ENCODE results near the gene NGDN.
"Not testable (repeated sequence)": the region's sequence is repeated elsewhere in the genome, so short reads cannot be mapped to it uniquely, and the experiment has no call there.

The NGDN gene

GRCh38 chr14:23439107-23439835 is 30.2 kb upstream of the NGDN start:
- no peak for DNase-seq (ENCODE audit: low read depth, low spot score)

- no peak for DNase-seq (ENCODE audit: low read depth, low spot score)
Observed at GRCh38 chr14:23441076-23441475, 28.4 kb upstream of the NGDN start.

GRCh38 chr14:23442721-23443356 is 26.7 kb upstream of the NGDN start:
- DNase-seq (ENCODE audit: low read depth, low spot score): no peak

- DNase-seq (ENCODE audit: low read depth, low spot score): no peak
Observed at GRCh38 chr14:23443411-23443812, 26.1 kb upstream of the NGDN start.

GRCh38 chr14:23443881-23444280 is 25.6 kb upstream of the NGDN start:
- no peak for DNase-seq (ENCODE audit: low read depth, low spot score)

- DNase-seq (ENCODE audit: low read depth, low spot score): no peak
Observed at GRCh38 chr14:23444314-23444713, 25.2 kb upstream of the NGDN start.

GRCh38 chr14:23445773-23446172 is 23.7 kb upstream of the NGDN start:
- no peak for DNase-seq (ENCODE audit: low read depth, low spot score)

GRCh38 chr14:23446291-23446851 is 23.1 kb upstream of the NGDN start:
- no peak for DNase-seq (ENCODE audit: low read depth, low spot score)

GRCh38 chr14:23447361-23448350 is 21.8 kb upstream of the NGDN start:
- DNase-seq (ENCODE audit: low read depth, low spot score): no peak

GRCh38 chr14:23449314-23449713 is 20.2 kb upstream of the NGDN start:
- no peak for DNase-seq (ENCODE audit: low read depth, low spot score)

GRCh38 chr14:23450379-23450778 is 19.1 kb upstream of the NGDN start:
- DNase-seq (ENCODE audit: low read depth, low spot score): no peak

- DNase-seq (ENCODE audit: low read depth, low spot score): no peak
Observed at GRCh38 chr14:23452237-23452636, 17.3 kb upstream of the NGDN start.

- DNase-seq (ENCODE audit: low read depth, low spot score): no peak
Observed at GRCh38 chr14:23454445-23454856, 15.1 kb upstream of the NGDN start.

- DNase-seq (ENCODE audit: low read depth, low spot score): not testable (repeated sequence)
Observed at GRCh38 chr14:23456883-23457586, 12.5 kb upstream of the NGDN start.

- no peak for DNase-seq (ENCODE audit: low read depth, low spot score)
Observed at GRCh38 chr14:23457587-23458445, 11.7 kb upstream of the NGDN start.

GRCh38 chr14:23460960-23461359 is 8.5 kb upstream of the NGDN start:
- no peak for DNase-seq (ENCODE audit: low read depth, low spot score)

- no peak for DNase-seq (ENCODE audit: low read depth, low spot score)
Observed at GRCh38 chr14:23464700-23465099, 4.8 kb upstream of the NGDN start.

- DNase-seq (ENCODE audit: low read depth, low spot score): no peak
Observed at GRCh38 chr14:23465261-23465660, 4.2 kb upstream of the NGDN start.

- no peak for DNase-seq (ENCODE audit: low read depth, low spot score)
Observed at GRCh38 chr14:23468704-23469126, 788 bp upstream of the NGDN start.

- DNase-seq (ENCODE audit: low read depth, low spot score): peak; percentile 7
Observed at GRCh38 chr14:23469906-23470403, 452 bp downstream of the NGDN start.

Measured in activated naive CD8-positive, alpha-beta T cell treated with anti-CD3 and anti-CD28 coated beads, Interleukin-2, amount 50 U/mL, for 16 hours (primary cell).